ENCODE measurements around the gene ST8SIA4.
"Not testable (repeated sequence)": the region's sequence is repeated elsewhere in the genome, so short reads cannot be mapped to it uniquely, and the experiment has no call there.

Gene ST8SIA4

GRCh38 chr5:100790951-100791350 lies 112.1 kb downstream of the ST8SIA4 start:
- Mint-ChIP-seq H3K36me3 (peaks cover 2% of the 10 kb centered on the region), H3K27me3 (peaks cover 3% of the 10 kb centered on the region), H3K9me3 (ENCODE audit: low read depth) (no peaks in the 10 kb centered on the region), H3K4me3 (no peak overlapping the region), H3K27ac (no peak overlapping the region), H3K4me1 (ENCODE audit: low read depth) (no peaks in the 10 kb centered on the region)

GRCh38 chr5:100790170-100790665 lies 112.9 kb downstream of the ST8SIA4 start:
- Mint-ChIP-seq H3K4me1 (ENCODE audit: low read depth) (no peaks in the 10 kb centered on the region), H3K4me3 (no peak overlapping the region), H3K9me3 (ENCODE audit: low read depth) (no peaks in the 10 kb centered on the region), H3K27me3 (peaks cover 3% of the 10 kb centered on the region), H3K27ac (no peak overlapping the region), H3K36me3 (peaks cover 2% of the 10 kb centered on the region)

- Mint-ChIP-seq H3K27ac (no peak overlapping the region), H3K9me3 (ENCODE audit: low read depth) (no peaks in the 10 kb centered on the region), H3K27me3 (peaks cover 3% of the 10 kb centered on the region), H3K4me3 (no peak overlapping the region), H3K36me3 (peaks cover 2% of the 10 kb centered on the region), H3K4me1 (ENCODE audit: low read depth) (no peaks in the 10 kb centered on the region)
Observed at GRCh38 chr5:100789694-100790093, 113.4 kb downstream of the ST8SIA4 start.

GRCh38 chr5:100788417-100788816 lies 114.7 kb downstream of the ST8SIA4 start:
- no peaks in the 10 kb centered on the region for H3K9me3 Mint-ChIP-seq (ENCODE audit: low read depth)
- no peaks in the 10 kb centered on the region for H3K4me1 Mint-ChIP-seq (ENCODE audit: low read depth)
- H3K36me3 Mint-ChIP-seq: peaks cover 2% of the 10 kb centered on the region
- no peak overlapping the region for H3K4me3 Mint-ChIP-seq
- H3K27me3 Mint-ChIP-seq: peaks cover 3% of the 10 kb centered on the region
- H3K27ac Mint-ChIP-seq: no peak overlapping the region

GRCh38 chr5:100787648-100788047 lies 115.4 kb downstream of the ST8SIA4 start:
- H3K27me3 Mint-ChIP-seq: peaks cover 3% of the 10 kb centered on the region
- H3K4me1 Mint-ChIP-seq (ENCODE audit: low read depth): no peaks in the 10 kb centered on the region
- H3K27ac Mint-ChIP-seq: no peak overlapping the region
- H3K4me3 Mint-ChIP-seq: no peak overlapping the region
- no peaks in the 10 kb centered on the region for H3K36me3 Mint-ChIP-seq
- no peaks in the 10 kb centered on the region for H3K9me3 Mint-ChIP-seq (ENCODE audit: low read depth)

GRCh38 chr5:100785536-100785935 lies 117.5 kb downstream of the ST8SIA4 start:
- not testable (repeated sequence) for H3K36me3 Mint-ChIP-seq; H3K9me3 Mint-ChIP-seq (ENCODE audit: low read depth); H3K27me3 Mint-ChIP-seq; H3K27ac Mint-ChIP-seq; H3K4me3 Mint-ChIP-seq
- peaks cover 11% of the 10 kb centered on the region for H3K4me1 Mint-ChIP-seq (ENCODE audit: low read depth)

- Mint-ChIP-seq H3K4me3 (peak overlapping the region; percentile 88), H3K4me1 (ENCODE audit: low read depth) (peaks cover 46% of the 10 kb centered on the region), H3K36me3 (peaks cover 9% of the 10 kb centered on the region), H3K27me3 (no peaks in the 10 kb centered on the region), H3K27ac (peak overlapping the region; percentile 99), H3K9me3 (ENCODE audit: low read depth) (peaks cover 2% of the 10 kb centered on the region)
Observed at GRCh38 chr5:100780376-100780870, 122.7 kb downstream of the ST8SIA4 start.

GRCh38 chr5:100779669-100780375 lies 123.3 kb downstream of the ST8SIA4 start:
- peaks cover 9% of the 10 kb centered on the region for H3K36me3 Mint-ChIP-seq
- peak overlapping the region; percentile 99 for H3K27ac Mint-ChIP-seq
- H3K9me3 Mint-ChIP-seq (ENCODE audit: low read depth): peaks cover 2% of the 10 kb centered on the region
- no peaks in the 10 kb centered on the region for H3K27me3 Mint-ChIP-seq
- H3K4me1 Mint-ChIP-seq (ENCODE audit: low read depth): peaks cover 46% of the 10 kb centered on the region
- H3K4me3 Mint-ChIP-seq: peak overlapping the region; percentile 88

GRCh38 chr5:100777680-100778300 lies 125.3 kb downstream of the ST8SIA4 start:
- H3K9me3 Mint-ChIP-seq (ENCODE audit: low read depth): peaks cover 2% of the 10 kb centered on the region
- H3K4me1 Mint-ChIP-seq (ENCODE audit: low read depth): peaks cover 46% of the 10 kb centered on the region
- H3K4me3 Mint-ChIP-seq: peak overlapping the region; percentile 62

GRCh38 chr5:100775533-100775855 lies 127.6 kb downstream of the ST8SIA4 start:
- Mint-ChIP-seq H3K4me3 (no peak overlapping the region), H3K36me3 (peaks cover 9% of the 10 kb centered on the region)

More at GRCh38 chr5:100777680-100778300, 125.3 kb downstream of the ST8SIA4 start:
- Mint-ChIP-seq H3K27me3 (no peaks in the 10 kb centered on the region), H3K27ac (peak overlapping the region; percentile 70), H3K36me3 (peaks cover 9% of the 10 kb centered on the region)

GRCh38 chr5:100772548-100772947 lies 130.5 kb downstream of the ST8SIA4 start:
- no peaks in the 10 kb centered on the region for H3K9me3 Mint-ChIP-seq (ENCODE audit: low read depth)

More at GRCh38 chr5:100775533-100775855, 127.6 kb downstream of the ST8SIA4 start:
- peaks cover 35% of the 10 kb centered on the region for H3K4me1 Mint-ChIP-seq (ENCODE audit: low read depth)
- no peaks in the 10 kb centered on the region for H3K27me3 Mint-ChIP-seq
- H3K9me3 Mint-ChIP-seq (ENCODE audit: low read depth): peaks cover 2% of the 10 kb centered on the region
- H3K27ac Mint-ChIP-seq: no peak overlapping the region

GRCh38 chr5:100772006-100772405 lies 131.1 kb downstream of the ST8SIA4 start:
- Mint-ChIP-seq H3K9me3 (ENCODE audit: low read depth) (no peaks in the 10 kb centered on the region), H3K4me1 (ENCODE audit: low read depth) (peaks cover 6% of the 10 kb centered on the region), H3K27ac (no peak overlapping the region), H3K36me3 (no peaks in the 10 kb centered on the region), H3K4me3 (no peak overlapping the region), H3K27me3 (no peaks in the 10 kb centered on the region)

More at GRCh38 chr5:100772548-100772947, 130.5 kb downstream of the ST8SIA4 start:
- H3K27ac Mint-ChIP-seq: no peak overlapping the region
- peaks cover 9% of the 10 kb centered on the region for H3K4me1 Mint-ChIP-seq (ENCODE audit: low read depth)
- H3K4me3 Mint-ChIP-seq: no peak overlapping the region
- no peaks in the 10 kb centered on the region for H3K27me3 Mint-ChIP-seq
- no peaks in the 10 kb centered on the region for H3K36me3 Mint-ChIP-seq

- Mint-ChIP-seq H3K27ac (no peak overlapping the region), H3K4me3 (no peak overlapping the region), H3K4me1 (ENCODE audit: low read depth) (peaks cover 1% of the 10 kb centered on the region)
Observed at GRCh38 chr5:100771181-100771580, 131.9 kb downstream of the ST8SIA4 start.

GRCh38 chr5:100768221-100768620 lies 134.9 kb downstream of the ST8SIA4 start:
- H3K36me3 Mint-ChIP-seq: peaks cover 2% of the 10 kb centered on the region
- no peak overlapping the region for H3K4me3 Mint-ChIP-seq
- H3K9me3 Mint-ChIP-seq (ENCODE audit: low read depth): no peaks in the 10 kb centered on the region
- peaks cover 2% of the 10 kb centered on the region for H3K27me3 Mint-ChIP-seq
- H3K27ac Mint-ChIP-seq: no peak overlapping the region
- no peaks in the 10 kb centered on the region for H3K4me1 Mint-ChIP-seq (ENCODE audit: low read depth)

More at GRCh38 chr5:100771181-100771580, 131.9 kb downstream of the ST8SIA4 start:
- no peaks in the 10 kb centered on the region for H3K36me3 Mint-ChIP-seq
- no peaks in the 10 kb centered on the region for H3K27me3 Mint-ChIP-seq
- H3K9me3 Mint-ChIP-seq (ENCODE audit: low read depth): no peaks in the 10 kb centered on the region

- peaks cover 2% of the 10 kb centered on the region for H3K27me3 Mint-ChIP-seq
- H3K4me1 Mint-ChIP-seq (ENCODE audit: low read depth): no peaks in the 10 kb centered on the region
- H3K4me3 Mint-ChIP-seq: no peak overlapping the region
- H3K9me3 Mint-ChIP-seq (ENCODE audit: low read depth): no peaks in the 10 kb centered on the region
- H3K36me3 Mint-ChIP-seq: peaks cover 2% of the 10 kb centered on the region
- H3K27ac Mint-ChIP-seq: no peak overlapping the region
Observed at GRCh38 chr5:100762995-100763394, 140.1 kb downstream of the ST8SIA4 start.
